HG03575 (cell line): Measurements from ENCODE around the gene RYR2.
"Not testable (repeated sequence)": the region's sequence is repeated elsewhere in the genome, so short reads cannot be mapped to it uniquely, and the experiment has no call there.

Experiments
- ATAC-seq: cut with Tn5 transposase; IDR thresholded peaks from one replicate; pipeline ENCODE4 v1.9.1; 2021; ENCODE audit not compliant: unreplicated experiment, insufficient number of reproducible peaks, low FRiP score; ENCODE audit errors: extremely low read depth

The RYR2 gene

DNA sequence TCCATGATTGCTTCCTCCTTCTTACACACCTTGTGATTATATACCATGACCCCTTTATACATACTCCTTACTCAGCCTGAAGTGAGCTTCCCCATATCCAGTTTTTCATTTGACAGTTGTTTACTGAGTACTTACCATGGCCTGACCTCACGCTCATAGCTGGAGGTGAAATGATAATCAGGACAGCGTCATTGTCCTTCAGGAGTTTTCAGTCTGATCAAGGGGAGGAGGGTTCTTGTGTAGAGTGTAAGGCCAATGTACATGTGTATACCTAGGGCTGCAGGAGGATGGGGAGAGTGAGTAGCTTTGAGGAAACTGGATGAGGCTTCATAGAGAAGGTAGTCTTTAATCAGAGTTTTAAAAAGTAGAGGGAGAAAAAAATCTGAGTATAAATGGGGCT is 325.8 kb downstream of the RYR2 start:
- no peak for ATAC-seq

DNA sequence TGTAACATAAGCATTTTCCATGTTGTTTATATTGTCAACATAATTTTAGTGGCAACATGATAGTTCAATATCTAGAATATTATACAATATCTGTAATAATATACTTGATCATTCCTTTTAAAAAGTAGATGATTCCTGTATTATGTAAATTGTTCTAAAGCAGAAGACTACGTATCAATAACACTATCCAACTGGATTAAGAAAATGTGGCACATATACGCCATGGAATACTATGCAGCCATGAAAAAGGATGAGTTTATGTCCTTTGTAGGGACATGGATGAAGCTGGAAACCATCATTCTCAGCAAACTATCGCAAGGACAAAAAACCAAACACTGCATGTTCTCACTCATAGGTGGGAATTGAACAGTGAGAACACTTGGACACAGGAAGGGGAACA is 329.5 kb downstream of the RYR2 start:
- ATAC-seq: not testable (repeated sequence)

DNA sequence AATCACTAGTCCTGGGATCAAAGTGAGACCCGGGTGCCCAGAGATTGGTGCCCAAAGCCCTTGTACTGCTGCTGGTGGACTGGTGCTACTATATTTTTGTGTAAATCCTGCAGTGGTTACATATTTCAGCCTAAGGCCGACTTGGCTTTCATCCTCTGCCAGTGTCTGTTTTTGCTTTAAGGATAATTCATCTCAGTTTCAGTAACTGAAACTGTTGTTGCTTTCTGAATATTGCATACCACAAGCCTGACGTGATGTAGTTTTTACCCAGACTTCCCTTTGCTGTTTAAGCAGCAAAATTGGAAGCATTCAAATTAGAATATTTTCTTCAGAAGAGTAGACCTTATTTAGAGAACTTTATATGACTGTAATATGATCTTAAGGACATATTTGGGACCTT is 341.8 kb downstream of the RYR2 start:
- ATAC-seq: no peak

DNA sequence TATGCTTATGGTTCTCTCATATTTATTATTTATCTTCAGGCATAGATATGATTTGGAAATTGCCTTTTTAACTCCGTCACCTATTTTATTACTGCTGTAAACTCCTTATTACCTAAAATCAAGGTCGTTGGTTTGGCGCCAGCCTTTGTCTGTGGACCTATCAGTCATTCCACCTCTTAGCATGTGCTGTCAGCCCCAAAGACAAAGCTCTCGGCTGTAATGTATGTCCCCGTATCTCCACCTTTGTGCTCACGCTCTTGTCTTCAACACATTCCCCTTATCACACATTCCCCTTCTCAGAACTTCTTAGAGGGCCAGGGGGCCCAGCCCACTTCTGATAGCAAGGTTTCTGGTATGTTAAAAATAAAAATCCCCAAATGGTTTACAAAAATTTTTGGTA is 342.2 kb downstream of the RYR2 start:
- no peak for ATAC-seq

DNA sequence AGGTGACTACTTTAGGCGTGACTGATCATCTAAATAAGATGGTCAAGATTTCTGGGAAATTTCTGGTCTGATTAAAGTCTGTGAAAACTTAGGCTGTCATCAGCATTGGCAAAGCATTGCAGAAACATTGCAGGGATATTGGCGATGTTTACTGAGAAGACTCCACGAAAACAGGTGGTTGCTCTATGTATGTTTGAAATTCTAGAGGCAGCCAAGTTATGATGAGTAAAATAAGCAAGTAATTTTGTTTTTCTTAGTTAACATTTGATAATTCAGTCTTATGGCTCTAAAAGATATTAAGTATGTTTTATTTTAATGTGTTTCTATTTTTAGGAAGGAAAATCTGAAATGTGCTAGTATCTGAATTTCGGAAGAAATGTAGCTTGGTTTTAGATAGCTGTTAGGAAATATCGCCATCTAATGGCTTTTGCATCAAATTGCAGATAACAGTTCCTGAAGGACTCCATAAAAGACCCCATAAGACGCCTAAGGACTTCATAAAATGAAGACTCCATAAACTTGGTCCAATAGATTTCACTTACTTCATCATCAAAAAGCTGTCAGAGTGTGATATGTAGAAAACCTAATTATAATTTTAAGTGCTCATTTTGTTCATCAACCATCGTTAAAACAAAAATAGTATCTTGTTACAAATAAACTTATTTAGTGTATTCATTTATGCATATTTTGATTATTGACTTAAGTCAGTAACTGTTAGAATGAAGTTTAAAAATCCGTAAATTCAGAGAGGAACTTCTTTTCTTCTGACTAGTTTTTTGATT is 344.6 kb downstream of the RYR2 start:
- no peak for ATAC-seq

DNA sequence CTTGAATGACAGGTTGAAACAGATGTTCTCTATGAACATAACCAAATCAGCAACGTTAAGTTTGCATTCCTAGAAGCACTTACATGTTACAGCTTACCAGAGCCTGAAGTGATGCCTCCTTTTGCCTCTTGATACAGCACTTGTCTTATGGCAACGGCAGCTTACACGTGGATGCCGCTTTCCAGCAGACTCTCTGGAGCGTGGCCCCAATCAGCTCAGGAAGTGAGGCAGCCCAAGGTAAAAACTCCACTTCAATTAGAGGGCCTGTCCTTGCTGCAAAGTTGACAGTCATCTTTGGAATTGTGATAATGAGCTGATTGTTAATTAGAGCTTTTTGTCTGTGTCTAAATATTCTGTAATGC is 345.1 kb downstream of the RYR2 start:
- ATAC-seq: no peak

DNA sequence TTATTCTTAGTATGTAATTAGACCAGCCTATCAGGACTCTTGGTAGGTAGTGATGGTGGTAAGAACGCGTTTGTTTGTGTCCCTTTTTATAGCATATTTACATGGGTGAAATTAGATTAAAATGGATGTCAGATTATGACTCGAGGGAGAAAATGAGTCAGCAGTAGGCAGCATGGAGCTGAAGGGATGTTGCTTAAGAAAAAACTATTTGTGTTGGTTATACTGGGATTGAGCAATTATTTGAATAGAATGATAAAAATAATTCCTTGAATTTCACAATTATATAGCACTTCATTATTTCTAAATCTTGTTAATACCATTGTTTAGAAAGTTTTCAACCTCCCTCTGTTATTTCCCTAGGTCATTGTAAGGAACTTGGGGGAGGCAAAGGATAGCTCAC is 348.8 kb downstream of the RYR2 start:
- no peak for ATAC-seq

DNA sequence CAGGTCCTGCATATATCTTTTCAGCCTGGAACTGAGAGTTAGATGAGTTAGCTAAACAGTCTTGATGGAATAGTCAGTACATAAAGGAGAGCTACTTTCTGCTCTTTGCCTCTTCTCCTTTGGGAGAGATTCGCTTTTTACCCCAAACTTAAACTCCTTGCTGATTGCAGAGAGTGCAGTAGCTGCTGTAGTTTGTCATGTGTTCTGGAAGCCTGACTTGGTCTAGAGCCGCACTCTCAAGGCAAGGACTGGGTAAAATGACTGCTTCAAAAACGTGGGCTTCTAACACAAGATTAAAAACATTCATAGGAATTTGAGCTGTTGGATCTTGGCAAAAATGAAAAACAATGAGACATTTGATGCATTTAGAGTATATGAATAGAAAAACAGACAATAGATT is 351.6 kb downstream of the RYR2 start:
- no peak for ATAC-seq

DNA sequence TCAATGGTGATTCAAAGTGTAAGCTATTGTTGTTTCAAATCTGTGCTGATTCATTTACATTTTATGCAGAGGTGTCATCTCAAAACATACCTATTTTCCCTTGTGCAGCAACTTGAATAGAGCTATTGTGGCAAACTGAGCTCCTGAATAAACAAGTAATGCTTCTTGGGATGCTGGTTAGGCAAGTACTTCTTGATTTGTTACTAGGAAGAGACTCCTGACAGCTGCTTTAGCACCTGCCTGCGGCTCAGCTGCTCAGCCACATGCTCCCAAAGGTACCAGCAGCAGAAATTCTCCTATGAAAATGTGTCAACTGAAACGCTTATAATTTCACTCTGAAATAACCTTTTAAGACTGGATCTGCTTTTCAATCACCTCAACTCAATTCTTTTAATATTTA is 352.3 kb downstream of the RYR2 start:
- ATAC-seq: no peak

DNA sequence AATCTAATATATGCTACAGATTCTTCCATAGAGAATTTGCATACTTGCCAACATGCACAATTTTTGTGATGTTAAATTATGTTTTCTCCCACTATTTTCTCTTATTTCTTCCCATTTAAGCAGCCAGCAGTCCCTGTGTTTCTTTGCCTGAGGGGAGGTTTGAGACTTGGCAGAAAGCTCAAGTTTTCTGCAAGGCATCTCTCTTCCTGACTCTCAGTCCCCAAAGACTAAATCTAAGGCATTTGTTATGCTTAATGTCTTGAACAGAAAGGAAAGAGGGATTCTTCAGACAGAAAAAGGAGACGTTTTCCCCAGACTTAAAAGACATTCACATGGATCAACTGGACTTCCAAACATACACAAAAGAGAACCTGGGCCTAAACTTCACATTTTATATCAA is 354.4 kb downstream of the RYR2 start:
- no peak for ATAC-seq

DNA sequence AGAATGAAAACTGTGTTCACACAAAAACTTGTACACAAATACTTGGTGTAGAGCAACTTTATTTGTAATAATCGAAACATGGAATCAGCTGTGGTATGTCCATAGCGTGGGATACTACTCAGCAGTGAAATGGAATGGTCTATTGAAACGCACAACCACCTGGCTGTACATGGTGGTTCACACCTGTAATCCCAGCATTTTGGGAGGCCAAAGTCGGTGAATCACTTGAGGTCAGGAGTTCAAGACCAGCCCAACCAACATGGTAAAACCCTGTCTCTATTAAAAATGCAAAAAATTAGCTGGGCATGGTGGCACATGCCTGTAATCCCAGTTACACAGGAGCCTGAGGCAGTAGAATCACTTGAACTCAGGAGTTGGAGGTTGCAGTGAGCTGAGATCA is 356.8 kb downstream of the RYR2 start:
- no peak for ATAC-seq

DNA sequence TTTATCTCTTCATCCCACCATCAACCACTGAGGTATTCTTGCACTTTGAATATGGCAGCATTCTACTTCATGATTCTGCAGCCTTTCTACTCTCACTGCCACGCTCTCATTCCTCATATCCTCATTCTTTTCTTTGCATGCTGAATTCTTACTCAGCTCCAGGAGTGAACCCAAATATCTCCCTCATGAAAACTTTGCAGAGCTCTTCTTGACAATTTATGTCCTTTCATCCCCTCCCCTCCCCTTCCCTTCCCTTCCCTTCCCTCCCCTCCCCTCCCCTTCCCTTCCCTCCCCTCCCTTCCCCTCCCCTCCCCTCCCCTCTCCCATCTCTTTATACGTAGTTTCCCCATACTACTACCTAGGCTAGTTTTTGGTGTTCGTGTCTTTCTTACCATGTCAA is 363.9 kb downstream of the RYR2 start:
- ATAC-seq: no peak

DNA sequence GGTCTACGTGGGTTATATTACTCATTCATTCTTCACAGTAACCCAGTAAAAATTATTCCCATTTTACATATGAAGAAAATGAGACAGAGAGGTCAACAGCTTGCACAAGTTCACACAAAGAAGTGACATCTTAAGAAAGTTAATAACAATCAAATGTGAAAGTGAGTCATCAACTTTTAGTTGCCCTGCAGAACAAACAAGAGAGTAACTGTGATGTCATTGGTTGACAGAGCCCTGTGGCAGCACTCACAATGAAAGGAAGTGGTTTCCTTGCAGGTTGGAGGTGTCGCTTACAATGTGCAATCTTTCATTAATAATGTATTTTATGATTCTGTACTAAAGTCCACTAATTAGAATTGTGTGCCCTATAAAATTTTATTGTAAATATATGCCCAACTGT is 369.6 kb downstream of the RYR2 start:
- no peak for ATAC-seq

DNA sequence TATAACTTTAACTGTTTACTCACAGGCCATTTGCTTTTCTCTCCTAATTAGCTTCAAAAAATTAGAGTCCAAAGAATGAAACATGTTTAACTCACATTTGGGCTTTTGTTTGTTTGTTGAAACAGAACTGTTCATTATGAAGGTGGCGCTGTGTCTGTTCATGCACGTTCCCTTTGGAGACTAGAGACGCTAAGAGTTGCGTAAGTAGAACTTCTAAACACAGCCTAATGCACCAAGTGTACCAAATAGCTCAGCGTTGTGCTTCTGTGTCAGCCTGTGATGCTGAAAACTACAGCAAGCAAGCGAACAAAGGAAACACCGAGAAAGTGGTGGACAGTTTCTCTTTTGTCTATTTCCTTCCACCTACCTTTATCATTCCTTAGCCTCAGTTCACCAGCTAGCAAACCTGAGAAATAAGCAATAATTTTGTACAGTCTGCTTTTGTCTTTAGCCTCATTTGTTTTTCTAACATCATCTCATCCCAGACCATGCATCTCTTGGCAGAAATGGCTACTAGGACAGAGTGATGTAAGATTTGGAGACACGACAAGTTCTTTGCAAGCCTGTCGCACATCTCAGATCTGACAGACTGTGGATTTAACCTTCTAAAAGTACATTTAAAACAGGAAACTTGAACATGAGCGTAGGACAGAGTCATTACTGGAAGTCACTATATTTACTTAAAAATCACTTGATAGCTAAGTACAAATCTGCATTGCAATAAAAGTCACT is 375.1 kb downstream of the RYR2 start:
- no peak for ATAC-seq

DNA sequence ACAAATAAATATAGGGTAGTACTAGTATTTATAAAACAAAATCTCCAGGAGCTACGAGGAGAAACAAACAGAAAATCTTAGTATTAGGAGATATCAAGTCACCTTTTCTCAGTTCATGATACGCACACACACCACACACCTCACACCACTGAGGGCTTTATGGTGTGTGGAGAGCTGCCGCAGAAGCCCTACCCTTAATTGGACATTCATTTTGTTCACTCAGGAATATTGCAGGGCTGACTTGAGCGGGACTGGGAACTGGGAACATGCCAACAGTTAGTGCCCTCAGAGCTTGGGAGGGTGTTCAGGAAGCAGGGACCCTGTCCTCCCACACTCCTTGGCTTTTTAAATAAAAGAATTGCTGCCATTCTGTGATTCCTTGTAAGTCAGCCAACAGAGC is 386.8 kb downstream of the RYR2 start:
- ATAC-seq: no peak

DNA sequence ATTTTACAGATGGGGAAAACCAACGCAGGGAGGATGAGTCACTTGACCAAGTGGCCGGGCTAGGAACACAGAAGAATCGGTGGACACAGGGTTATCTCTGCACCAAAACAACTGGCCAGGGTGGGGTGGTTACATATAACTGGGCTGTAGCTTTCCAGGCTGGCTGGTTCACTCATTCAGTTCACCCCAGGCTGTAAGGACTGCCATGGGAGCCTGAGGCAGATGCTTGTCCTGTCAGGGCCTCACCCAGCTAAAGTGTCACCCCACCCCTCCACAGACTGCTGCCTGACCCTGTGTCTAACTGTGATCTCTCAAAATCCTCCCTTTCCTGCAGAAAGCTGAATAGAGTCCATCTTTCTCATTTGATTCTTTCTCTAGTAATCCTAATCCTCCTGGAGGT is 387.3 kb downstream of the RYR2 start:
- ATAC-seq: no peak

DNA sequence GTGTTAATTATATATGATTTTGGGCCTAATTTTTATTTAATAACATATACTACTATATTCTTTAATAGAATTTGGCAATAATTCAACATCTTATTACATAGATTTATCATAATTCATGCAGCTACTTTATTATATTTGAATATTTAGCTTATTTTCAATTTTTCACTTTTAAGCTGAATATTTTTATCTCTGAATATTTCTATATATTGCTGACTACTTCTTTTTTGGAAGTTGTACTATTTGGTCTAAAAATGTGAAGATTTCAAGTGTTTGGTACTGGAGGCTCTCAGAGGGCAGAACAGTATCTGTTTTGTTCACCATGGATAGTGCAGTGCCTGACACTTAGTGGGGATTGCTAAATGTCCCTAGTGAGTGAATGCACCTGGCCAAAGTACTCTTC is 389.5 kb downstream of the RYR2 start:
- ATAC-seq: no peak

DNA sequence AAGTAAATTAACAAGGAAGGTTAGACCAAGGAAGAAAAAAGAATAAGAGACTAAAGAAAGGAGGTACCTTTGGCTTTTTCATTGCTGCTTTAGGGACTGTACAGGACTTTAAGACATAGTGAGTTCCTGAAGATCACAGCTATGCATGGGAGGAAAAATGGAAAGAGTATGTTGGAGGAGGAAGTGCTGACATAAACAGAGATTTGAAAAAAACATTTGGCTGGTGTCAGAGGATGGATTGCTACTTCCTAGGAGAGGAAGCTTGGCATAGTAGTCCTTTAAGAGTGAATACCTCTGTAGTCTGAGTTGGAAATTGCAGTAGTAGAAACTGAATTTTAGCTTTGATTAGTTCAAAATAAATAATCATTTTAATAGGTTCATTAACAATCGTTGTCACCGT is 398.4 kb downstream of the RYR2 start:
- no peak for ATAC-seq

DNA sequence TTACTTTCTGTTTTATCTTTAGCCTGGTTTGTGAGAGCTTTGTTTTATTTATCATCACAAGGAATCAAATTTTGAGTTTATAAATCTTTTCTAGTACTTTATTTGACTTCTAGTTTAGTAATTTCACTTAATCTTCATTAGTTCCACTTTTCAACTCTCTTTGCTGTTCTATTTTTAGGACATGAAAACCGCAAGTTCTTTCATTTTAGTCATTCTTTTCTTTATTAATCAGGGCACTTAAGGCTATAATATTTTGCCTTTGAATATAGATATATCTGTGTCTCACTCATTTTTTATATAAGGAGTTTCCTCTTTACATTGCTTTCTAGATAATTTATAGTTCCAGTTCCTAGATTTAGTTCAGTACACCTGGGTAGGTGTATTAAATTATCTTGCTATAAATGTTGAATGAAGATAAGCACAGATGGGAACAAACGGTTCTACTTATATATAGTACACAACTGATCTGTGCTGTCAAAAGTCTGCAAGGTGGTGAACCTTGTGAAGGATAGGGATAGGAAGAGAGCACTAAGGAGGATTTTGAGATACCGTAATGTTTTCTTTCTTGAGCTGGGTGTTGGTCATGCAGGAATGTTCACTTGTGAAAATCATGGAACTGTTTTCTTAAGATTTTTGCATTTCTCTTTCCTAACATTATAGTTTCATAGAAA is 402.3 kb downstream of the RYR2 start:
- ATAC-seq: no peak

DNA sequence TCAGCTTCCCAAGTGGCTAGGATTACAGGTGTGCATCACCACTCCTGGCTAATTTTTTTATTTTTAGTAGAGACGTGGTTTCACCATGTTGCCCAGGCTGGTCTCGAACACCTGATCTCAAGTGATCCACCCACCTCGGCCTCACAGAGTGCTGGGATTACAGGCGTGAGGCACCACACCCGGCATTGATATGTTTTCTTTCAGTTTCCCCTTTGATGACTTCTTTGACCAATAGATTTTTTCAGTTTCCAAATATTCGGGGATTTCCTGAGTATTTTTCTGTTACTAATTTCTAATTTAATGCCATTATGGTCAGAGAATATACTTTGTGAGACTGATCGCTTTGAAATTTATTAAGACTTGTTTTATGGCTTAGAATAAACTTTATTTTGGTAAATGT is 406.1 kb downstream of the RYR2 start:
- no peak for ATAC-seq
